GM18517 (cell line): ENCODE data around the gene RUFY2.
A peak's percentile ranks its signal among the peaks of the same experiment; 100 is the strongest.
"Not testable (repeated sequence)": the region's sequence is repeated elsewhere in the genome, so short reads cannot be mapped to it uniquely, and the experiment has no call there.

Experiments used
- ATAC-seq: cut with Tn5 transposase; IDR thresholded peaks from one replicate; pipeline ENCODE4 v1.9.1; 2021; ENCODE audit warnings: mild to moderate bottlenecking, moderate library complexity; ENCODE audit not compliant: unreplicated experiment

Gene RUFY2, protein sequence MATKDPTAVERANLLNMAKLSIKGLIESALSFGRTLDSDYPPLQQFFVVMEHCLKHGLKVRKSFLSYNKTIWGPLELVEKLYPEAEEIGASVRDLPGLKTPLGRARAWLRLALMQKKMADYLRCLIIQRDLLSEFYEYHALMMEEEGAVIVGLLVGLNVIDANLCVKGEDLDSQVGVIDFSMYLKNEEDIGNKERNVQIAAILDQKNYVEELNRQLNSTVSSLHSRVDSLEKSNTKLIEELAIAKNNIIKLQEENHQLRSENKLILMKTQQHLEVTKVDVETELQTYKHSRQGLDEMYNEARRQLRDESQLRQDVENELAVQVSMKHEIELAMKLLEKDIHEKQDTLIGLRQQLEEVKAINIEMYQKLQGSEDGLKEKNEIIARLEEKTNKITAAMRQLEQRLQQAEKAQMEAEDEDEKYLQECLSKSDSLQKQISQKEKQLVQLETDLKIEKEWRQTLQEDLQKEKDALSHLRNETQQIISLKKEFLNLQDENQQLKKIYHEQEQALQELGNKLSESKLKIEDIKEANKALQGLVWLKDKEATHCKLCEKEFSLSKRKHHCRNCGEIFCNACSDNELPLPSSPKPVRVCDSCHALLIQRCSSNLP

DNA sequence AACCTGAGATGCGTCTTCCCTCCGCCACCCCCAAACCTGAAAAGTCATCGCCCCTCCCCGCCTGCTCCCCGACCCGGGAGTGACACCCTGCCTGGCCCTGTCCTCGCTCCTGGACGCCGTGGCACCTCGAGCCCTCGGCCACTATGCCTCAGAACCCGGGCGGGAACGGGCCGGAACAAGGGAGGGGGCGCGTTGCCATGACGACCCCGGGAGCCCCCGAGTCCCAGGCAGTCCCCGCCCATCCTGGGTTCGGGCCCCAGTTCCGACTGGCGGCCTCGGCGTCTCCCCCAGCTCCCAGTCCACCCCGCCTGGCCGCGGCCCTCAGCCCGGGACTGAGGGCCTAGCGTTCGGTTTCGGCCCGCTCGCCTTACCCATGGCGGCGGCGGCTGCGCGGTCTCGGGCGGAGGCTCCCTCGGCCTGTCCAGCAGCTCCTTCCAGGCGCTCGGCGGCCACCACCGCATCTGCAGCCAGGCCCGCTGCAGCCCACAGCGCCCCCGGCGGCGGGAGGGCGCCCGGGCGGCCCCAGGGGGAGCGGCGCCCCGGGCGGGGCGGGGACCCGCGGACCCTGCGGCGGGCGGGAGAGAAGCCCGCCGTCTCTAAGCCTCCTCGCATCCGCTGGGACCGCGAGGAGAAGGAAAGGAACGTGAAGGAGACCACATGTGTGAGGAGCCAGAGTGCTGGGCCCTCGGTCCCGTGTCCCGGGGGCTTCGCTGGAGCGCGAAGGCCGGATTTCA lies at the start of gene RUFY2:
Gene RUFY2 (minus strand): TSS at position 463 of the 734 bp plus-strand sequence. CDS start 88 bp downstream, at position 375.
- ATAC-seq: peak; percentile 85

DNA sequence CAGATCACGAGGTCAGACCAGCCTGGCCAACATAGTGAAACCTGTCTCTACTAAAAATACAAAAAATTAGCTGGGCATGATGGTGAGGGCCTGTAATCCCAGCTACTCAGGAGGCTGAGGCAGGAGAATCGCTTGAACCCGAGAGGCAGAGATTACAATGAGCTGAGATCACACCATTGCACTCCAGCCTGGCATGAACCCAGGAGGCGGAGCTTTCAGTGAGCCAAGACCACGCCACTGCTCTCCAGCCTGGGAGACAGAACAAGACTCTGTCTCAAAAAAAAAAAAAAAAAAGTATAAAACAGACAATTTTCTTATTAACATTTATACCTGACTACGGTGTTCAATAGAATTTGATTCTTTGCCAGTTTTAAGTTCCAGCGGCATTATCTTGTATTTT lies 42.6 kb upstream of the RUFY2 start:
- ATAC-seq: not testable (repeated sequence)

DNA sequence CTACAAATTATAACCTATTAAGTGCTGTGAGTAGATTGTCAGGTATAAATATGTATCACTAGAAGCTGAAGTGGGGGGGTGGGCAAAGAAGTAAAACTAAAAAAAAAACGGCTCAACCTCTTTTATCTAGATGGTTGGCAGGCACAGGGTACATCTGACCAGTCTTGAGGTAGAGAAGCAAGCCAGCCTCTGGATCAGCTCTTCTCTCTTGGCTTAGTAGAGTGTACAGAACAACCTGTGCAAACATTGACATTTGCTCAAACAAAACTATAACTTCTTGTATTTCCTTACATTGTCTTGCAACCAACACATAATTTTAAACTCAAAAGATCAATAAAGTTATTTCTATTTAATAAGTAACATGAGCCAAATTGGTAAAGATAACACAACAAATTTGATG lies 39.1 kb upstream of the RUFY2 start:
- no peak for ATAC-seq

DNA sequence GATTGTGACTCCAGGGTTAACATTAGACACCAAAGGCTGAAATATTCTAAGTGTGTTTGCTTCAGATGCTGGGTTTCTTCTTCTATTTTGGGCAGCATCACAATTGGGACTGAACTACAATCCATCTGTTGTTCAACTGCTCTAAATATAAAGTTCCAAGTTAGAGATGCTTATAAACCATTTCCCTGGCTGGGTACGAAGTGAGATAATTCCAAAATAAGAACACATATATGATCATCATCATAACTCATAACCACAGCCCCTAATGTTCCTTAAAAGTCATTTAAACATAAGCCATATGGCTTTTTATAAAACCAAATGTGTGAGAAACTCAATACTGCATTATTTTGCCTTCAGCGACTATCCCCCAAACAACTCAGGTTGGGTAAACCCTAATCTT lies 35.9 kb upstream of the RUFY2 start:
- ATAC-seq: no peak

DNA sequence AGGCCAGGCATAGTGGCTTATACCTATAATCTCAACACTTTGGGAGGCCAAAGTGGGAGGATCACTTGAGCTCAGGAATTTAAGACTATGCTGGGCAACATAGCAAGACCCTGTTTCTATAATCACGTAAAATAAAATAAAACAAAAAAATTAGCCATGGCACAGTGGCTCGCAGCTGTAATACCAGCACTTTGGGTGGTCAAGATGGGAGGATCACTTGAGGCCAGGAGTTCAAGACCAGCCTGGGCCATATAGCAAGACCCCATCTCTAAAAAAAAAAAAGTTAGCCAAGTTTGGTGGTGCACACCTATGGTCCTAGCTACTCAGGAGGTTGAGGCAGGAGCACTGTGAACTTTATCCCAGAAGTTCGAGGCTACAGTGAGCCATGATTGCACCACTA lies 33.8 kb upstream of the RUFY2 start:
- no peak for ATAC-seq

DNA sequence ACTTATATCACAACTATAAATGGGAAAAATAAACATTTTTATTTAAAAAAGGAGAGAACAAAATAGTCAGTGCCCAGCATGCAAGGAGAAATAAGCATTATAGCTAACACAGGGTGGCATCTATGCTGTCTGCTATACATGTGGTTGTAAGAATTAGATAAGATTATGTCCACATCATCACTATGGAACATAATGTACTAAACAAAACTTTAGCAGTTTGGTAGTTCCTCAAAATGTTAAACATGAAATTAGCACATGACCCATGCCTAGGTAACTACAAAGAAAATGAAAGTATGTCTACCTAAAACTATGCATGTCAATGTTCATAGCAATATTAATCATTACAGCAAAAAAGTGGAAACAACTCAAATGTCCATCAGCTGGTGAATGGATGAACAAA lies 28.7 kb upstream of the RUFY2 start:
- no peak for ATAC-seq

DNA sequence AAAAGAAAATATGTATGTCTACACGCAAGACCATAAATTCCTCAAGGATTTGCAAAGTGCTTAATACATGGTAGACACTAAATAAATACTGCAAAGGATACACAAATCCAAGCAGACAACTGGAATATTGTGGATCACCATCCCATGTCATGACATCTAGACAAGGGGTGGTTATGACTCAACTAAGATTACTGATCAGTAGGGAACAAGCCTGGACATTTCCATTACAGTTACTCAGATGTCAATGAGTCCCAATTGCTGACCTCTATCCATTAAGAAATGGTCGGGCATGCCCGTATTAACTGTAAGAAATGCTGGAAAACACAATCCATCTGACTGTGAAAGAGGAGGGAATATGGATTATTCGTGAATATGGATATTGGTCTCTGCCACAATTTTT lies 27.6 kb upstream of the RUFY2 start:
- no peak for ATAC-seq

DNA sequence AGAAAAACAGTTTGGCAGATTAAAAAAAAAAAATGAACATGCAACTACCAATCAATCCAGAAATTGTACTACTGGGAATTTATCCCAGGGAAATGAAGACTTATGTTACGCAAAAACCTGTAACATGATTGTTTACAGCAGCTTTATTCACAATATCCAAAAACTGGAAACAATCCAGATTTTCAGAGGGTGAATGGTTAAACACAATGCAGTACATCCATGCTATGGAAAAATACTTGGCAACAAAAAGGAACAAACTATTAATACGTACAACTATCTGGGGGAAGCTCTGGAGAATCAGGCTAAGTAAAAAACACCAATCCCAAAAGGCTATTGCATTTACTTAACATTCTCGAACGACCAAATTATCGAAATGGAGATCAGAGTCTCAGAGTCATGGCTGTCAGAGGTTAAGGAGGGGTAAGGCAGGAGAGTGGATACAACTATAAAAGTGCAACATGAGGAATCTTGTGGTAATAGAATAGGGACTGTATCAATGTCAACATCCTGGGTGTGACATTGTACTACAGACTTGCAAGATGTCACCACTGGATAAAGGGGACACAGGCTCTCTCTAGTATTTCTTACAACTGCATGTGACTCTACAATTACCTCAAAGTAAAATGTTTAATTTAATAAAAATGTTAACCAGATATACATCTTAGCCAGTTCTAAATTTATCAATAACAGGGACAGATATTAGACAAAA lies 21.5 kb upstream of the RUFY2 start:
- ATAC-seq: no peak

DNA sequence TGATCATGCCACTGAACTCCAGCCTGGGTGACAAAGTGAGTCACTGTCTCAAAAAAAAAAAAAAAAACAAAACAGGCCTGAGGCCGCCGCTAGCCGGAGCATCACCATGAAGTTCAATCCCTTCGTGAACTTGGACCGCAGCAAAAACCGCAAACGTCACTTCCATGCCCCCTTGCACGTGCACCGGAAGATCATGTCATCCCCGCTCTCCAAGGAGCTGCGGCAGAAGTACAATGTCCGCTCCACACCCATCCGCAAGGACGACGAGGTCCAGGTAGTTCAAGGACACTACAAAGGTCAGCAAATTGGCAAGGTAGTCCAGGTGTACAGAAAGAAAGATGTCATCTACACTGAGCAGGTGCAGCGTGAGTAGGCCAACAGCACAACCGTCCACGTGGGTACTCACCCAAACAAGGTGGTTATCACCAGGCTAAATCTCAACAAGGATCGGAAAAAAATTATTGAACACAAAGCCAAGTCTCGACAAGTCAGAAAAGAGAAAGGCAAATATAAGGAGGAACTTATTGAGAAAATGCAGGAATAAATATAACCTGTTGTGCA lies 17.5 kb upstream of the RUFY2 start:
- ATAC-seq: no peak

DNA sequence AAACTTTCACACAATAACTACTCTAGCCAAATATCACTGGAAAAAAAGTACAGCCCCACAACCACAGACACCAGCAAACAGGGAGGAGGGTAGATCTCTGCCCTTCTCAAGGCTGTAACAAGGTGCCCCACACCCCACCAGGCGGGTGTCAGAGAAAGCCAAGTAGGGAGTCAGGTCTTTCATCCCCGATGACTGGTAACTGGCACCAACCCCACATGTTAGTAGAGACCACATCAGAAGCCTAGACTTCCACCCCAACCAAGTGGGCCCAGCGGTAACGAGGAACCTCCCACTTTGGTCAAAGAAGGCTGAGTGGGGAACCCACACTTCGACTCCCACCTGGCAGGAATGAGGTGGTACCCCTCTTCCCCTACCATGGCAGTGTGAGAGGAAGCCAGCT lies 16.4 kb upstream of the RUFY2 start:
- no peak for ATAC-seq

DNA sequence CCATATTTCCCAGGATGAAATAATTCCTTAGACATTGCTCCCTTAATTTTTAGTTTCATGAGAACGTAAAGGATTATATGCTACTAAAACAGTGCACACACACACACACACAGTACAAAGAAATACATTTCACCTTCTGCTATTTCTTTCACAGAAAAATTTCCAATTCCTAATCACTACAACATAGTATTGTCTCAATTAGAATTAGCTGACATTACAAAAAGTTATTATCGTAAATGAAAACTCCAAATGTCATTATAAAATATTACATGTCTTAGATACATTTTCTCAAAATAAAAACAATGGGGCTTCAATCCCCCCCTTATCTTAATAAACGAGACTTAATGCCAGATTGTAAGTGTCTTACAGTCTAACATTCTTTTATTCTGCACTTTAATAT lies 12.3 kb upstream of the RUFY2 start:
- ATAC-seq: no peak

DNA sequence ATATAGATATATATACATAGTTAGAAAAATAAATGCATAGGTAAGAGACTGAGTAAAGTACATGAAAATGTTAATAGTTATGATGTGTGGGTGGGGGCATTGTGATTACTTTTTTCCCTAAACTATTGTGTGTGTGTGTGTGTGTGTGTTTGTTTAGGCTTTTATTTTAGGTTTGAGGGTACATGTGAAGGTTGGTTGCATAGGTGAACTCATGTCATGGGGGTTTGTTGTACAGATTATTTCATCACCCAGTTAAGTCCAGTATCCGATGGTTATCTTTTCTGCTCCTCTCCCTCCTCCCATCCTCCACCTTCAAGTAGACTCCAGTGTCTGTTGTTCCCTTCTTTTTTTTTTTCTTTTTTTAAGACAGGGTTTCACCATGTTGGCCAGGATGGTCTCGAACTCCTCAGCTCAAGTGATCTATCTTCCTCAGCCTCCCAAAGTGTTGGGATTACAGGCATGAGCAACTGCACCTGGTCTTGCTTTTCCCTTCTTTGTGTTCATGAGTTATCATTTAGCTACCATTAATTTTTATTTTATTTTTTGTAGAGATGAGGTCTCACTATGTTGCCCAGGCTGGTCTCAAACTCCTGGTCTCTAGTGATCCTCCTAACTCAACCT lies 1.9 kb upstream of the RUFY2 start:
- ATAC-seq: no peak

DNA sequence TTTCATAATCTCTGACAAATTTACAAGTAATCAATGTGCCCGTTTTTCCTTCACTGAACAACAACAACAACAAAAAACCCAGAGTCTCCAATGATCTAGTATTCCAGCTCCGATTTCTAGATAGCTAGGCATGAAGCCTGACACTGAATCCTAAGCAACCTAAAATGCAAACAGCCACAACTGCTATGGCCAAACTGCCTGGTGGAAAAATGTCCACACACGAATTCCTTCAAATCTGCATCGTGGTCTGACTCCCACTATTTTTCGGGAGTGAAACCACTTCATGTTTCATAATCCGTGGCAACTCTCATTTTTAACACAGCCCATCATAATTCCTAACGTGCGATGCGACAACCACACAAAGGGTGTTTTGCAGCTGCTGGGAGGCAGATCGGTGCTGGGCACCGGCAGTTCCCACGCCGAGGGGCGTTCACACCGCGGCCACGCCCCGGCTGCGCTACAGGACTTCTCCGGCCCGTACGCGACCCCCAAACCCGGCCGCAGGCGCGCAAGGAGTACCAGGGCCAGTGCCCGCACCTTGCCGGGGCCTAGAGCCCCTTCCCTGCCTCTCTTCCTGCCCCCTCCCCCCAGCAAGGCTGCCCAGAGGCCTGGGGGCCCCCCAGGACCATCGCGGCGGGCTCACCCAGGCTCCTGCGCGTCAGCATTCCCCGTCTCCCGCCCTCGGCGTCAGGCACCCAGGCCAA lies 814 bp downstream of the RUFY2 start:
- peak; percentile 29 for ATAC-seq

DNA sequence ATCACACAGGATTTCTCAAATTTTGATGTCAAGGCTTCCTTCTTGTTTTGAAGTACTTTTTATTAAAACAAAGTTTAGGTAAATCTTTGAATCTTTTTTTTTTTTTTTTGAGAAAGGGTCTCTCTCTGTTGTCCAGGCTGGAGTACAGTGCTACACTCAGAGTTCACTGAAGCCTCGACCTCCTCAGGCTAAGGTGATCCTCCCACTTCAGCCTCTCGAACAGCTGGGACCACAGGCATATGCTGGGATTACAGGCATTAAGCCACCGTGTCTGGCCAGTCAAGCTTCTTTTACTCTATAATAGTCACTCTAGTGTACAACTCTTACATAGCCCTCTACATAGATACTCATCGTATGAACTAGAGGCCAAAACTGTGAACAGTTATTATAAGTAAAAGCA lies 3.4 kb downstream of the RUFY2 start:
- ATAC-seq: no peak

DNA sequence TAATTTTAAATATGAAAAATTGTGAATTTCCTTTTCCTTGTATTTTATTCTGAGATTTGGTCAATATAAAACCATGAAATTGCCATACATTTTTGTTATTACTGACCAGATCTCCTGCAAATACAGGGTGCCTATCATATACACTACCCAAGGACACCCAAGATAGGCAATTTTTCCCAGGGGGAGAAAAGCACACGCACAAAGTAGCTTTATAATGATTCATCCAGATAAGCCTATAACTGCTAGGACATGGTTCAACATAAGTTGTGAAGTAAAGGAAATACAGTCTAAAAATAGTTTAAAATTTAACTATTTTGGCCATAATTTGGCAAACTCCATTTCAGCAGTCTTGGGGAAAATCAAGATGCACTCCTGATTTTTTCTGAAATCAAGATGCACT lies 4.8 kb downstream of the RUFY2 start:
- ATAC-seq: no peak

DNA sequence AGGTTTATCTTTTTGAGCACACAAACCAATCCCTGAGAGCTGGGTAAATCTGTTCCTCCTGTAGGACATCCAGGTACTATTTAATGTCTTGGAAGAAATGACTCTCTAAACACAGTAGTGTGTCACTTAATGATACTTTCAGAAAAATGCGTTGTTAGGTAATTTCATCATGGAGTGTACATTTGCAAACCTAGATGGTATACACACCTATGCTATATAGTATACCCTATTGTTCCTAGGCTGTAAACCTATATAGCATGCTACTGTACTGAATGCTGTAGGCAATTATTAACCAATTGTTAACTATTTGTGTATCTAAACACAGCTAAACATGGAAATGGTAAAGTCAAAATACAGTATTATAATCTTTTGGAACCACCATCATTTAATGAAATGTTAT lies 10.1 kb downstream of the RUFY2 start:
- no peak for ATAC-seq

DNA sequence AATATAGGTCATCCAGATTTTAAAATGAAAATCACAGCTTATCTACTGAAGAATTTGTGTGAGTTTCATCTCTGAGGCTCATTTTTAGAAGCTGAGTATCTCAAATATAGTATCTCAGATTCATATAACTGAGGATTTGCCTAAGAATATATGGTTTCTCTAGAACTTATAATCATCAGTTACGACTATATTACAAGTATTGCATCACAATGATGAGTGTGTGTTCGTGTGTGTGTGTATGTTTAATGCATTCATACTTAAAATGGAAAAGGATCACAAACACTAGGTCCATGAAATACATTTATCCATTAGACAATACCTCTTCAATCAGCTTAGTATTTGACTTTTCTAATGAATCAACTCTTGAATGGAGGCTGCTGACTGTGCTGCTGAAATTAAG lies 21.3 kb downstream of the RUFY2 start:
- no peak for ATAC-seq

DNA sequence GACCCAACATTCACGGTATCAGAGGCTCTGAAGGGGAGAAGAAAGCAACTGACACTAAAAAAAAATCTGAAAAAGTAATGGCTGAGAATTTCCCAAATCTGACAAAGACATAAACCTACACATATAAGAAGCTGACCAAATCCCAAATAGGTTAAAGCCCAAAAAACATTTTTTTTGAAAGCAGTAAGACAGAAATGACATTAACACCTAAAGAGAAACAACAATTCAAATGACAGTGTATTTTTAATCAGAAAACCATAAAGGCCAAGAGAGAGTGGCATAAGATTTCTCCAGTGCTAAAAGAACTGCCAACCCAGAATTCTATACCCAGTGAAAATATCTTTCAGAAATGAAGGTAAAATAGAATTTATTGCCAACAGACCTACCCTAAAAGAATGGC lies 35.5 kb downstream of the RUFY2 start:
- ATAC-seq: no peak

DNA sequence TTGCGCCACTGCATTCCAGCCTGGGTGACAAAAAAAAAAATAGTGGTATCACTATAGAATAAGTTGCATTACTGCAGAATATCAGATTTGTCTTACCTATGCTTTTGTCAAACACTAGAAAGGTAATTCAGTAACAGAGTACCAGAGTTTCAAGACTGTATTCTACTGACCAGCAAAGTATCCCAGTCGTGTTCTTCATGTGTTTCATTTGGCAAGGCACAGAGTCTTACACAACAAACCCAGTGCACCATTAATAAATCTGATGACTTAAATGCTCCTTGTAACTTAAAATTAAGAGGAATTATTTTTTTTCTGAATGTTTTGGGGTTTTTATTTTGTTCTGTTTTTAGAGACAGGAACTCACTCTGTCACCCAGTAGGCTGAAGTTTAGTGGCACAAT lies 40.0 kb downstream of the RUFY2 start:
- no peak for ATAC-seq

DNA sequence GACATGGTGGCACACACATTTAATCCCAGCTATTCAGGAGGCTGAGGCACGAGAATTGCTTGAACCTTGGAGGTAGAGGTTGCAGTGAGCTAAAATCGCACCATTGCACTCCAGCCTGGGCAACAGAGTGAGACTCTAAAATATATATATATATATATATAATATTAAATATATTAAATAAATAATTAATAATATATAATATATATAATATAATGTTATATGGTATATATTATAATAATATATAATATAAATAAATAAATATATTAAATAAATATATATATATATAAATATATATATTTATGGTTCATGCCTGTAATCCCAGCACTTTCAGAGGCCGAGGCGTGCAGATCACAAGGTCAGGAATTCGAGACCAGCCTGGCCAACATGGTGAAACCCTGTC lies 40.5 kb downstream of the RUFY2 start:
- no peak for ATAC-seq
